ENCODE results near the gene BEX3. TPM values are rescaled to one million over a fixed set of nuclear protein-coding genes. Genes with fewer than 3 reads are reported as not detected.
A peak's percentile ranks its signal among the peaks of the same experiment; 100 is the strongest.

BEX3 gene
- total RNA-seq, 6 experiments from 2014 or later = 251 to 325 (median 291) TPM

DNA sequence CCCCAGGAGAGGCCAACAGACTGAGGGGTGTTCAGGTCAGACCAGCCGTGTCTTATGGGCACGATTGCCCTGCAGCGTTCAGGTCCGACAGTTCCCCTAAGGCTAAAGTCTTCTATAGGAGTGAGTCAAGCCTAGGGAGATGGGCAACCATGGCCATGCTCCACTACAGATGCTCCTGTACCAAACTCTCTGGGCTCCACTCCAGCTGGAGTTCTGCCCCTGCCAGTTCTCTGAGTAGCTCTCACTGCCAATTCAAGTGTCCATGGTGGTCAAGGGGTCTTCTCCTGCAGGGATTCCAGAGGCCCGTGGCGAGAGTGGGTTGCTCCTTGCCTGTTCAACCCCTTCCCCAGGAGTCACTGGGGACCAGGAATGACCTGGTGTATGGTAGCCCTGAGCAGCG lies 38.2 kb downstream of the BEX3 start:
- Mint-ChIP-seq H3K4me3 (no peak overlapping the region), H3K36me3 (ENCODE audit: low read depth) (peaks cover 2% of the 10 kb centered on the region), H3K4me1 (ENCODE audit: low read depth) (peaks cover 24% of the 10 kb centered on the region), H3K9me3 (no peaks in the 10 kb centered on the region), H3K27ac (0 out of 2 replicates have a peak overlapping the region, but pooled peaks have one; percentile 24), H3K27me3 (ENCODE audit: insufficient read depth) (no peaks in the 10 kb centered on the region; the same call in 1 of the 2 replicates)
- TF ChIP-seq, protein P1, sequence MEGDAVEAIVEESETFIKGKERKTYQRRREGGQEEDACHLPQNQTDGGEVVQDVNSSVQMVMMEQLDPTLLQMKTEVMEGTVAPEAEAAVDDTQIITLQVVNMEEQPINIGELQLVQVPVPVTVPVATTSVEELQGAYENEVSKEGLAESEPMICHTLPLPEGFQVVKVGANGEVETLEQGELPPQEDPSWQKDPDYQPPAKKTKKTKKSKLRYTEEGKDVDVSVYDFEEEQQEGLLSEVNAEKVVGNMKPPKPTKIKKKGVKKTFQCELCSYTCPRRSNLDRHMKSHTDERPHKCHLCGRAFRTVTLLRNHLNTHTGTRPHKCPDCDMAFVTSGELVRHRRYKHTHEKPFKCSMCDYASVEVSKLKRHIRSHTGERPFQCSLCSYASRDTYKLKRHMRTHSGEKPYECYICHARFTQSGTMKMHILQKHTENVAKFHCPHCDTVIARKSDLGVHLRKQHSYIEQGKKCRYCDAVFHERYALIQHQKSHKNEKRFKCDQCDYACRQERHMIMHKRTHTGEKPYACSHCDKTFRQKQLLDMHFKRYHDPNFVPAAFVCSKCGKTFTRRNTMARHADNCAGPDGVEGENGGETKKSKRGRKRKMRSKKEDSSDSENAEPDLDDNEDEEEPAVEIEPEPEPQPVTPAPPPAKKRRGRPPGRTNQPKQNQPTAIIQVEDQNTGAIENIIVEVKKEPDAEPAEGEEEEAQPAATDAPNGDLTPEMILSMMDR (IDR thresholded peaks at IDR 0.05) = no peak
- no peak for DNase-seq

DNA sequence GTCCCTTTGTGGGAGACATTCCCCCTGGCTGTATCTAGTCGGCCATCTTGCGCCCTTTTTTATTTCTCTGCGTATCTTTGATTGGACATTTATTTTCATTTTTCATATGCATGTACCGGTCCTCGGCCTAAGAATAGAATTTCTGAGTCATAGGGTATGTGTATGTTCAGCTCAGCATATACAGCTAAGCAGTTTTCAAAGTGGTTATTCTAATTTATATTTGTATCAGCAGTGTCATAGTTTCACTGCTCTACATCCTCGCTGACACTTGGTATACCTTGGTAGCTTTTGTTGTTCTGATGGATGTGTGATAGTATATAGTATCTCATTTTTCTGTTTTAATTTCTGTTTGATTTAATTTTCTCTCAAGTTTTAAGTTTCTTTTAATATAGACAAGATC lies 38.7 kb downstream of the BEX3 start:
- no peaks in the 10 kb centered on the region for H3K27me3 Mint-ChIP-seq (ENCODE audit: insufficient read depth)
- DNase-seq = no peak
- H3K9me3 Mint-ChIP-seq = no peaks in the 10 kb centered on the region
- H3K4me1 Mint-ChIP-seq (ENCODE audit: low read depth) = peaks cover 24% of the 10 kb centered on the region
- H3K4me3 Mint-ChIP-seq = no peak overlapping the region
- H3K27ac Mint-ChIP-seq = peak overlapping the region; percentile 24; the same call in 1 of the 2 replicates
- TF ChIP-seq, protein P1 (IDR thresholded peaks at IDR 0.05) = no peak
- no peaks in the 10 kb centered on the region; the same call in 1 of the 2 replicates for H3K36me3 Mint-ChIP-seq (ENCODE audit: low read depth)

DNA sequence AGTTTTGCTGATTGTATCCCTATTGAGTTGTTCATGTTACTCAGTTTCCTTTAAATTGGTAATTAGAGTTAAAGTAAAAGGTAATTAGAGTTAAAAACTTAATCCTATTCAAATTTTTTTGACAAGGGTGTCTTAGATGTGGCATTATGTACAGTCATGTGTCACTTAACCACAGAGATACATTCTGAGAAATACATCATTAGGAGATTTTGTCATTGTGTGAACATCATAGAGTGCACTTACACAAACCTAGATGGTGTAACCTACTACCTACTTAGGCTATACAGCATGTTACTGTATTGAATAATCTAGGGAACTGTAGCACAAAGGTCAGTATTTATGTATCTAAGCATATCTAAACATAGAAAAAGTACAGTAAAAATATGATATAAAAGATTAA lies 39.2 kb downstream of the BEX3 start:
- Mint-ChIP-seq H3K4me3 (no peak overlapping the region), H3K4me1 (ENCODE audit: low read depth) (peaks cover 24% of the 10 kb centered on the region), H3K9me3 (no peaks in the 10 kb centered on the region), H3K36me3 (ENCODE audit: low read depth) (no peaks in the 10 kb centered on the region), H3K27ac (no peak overlapping the region), H3K27me3 (ENCODE audit: insufficient read depth) (no peaks in the 10 kb centered on the region)
- no peak for DNase-seq
- TF ChIP-seq, protein P1 (IDR thresholded peaks at IDR 0.05) = no peak

DNA sequence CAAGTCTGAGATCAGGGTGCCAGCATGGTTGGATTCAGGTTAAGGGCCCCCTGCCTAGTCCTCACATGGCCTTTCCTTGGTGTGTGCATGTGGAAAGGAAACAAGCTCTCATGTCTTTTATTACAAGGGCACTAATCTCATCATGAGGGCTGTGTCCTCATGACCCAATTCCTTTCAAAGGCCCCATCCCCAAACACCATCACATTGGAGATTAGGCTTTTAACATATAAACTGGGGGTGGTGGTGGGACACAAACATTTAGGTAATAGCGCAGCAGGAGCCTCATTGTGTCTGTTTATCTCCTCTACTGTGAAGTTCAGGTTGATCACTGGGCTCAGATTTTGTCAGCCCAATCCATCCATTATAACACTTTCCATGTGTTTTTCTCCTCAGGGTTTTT lies 41.0 kb downstream of the BEX3 start:
- H3K27me3 Mint-ChIP-seq (ENCODE audit: insufficient read depth) = no peaks in the 10 kb centered on the region
- no peak for DNase-seq
- H3K4me3 Mint-ChIP-seq = peak overlapping the region; percentile 49; the same call in 1 of the 2 replicates
- peaks cover 24% of the 10 kb centered on the region for H3K4me1 Mint-ChIP-seq (ENCODE audit: low read depth)
- H3K9me3 Mint-ChIP-seq = no peaks in the 10 kb centered on the region
- TF ChIP-seq, protein P1 (IDR thresholded peaks at IDR 0.05) = no peak
- H3K27ac Mint-ChIP-seq = peak overlapping the region; percentile 72
- no peaks in the 10 kb centered on the region for H3K36me3 Mint-ChIP-seq (ENCODE audit: low read depth)

DNA sequence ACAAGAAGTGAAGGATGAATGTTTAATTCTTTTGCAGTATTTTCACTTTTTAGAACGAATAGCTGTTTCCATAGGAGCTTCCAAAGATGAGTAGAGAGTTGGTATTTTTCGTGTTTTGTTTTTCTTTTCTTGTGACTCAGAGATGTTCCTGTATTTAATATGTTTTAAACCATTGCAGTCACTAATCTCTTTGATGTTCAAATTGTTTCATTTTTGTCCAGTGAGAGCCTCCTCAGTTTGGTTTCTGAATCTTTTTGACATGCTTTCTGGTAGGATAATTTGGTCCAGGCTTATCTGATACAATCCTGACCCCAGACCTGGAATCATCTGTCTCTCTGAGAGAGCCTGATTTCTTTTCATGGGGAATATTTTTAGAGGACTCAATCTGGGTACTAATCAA lies 41.6 kb downstream of the BEX3 start:
- DNase-seq = peak; percentile 25
- Mint-ChIP-seq H3K9me3 (no peaks in the 10 kb centered on the region), H3K27ac (peak overlapping the region; percentile 72), H3K4me1 (ENCODE audit: low read depth) (peaks cover 24% of the 10 kb centered on the region), H3K36me3 (ENCODE audit: low read depth) (no peaks in the 10 kb centered on the region), H3K27me3 (ENCODE audit: insufficient read depth) (no peaks in the 10 kb centered on the region), H3K4me3 (peak overlapping the region; percentile 49)
- TF ChIP-seq, protein P1 (IDR thresholded peaks at IDR 0.05) = no peak
